Activated CD4-positive, alpha-beta T cell treated with anti-CD3 and anti-CD28 coated beads for 24 hours (primary cell): Measurements from ENCODE around the gene USP15.
A peak's percentile ranks its signal among the peaks of the same experiment; 100 is the strongest.

Experiments
- DNase-seq, 2 donors: peaks; one replicate each; pipeline ENCODE4 v3.0.0-alpha.2; 2020; ENCODE audit warnings: low read depth in 2 of 2

USP15 gene

GRCh38 chr12:62258231-62258630, 2.0 kb upstream of the USP15 start:
- no peak for DNase-seq

- DNase-seq = no peak
Measured at GRCh38 chr12:62258941-62259630, 1.1 kb upstream of the USP15 start.

GRCh38 chr12:62259631-62259992, 592 bp upstream of the USP15 start:
- DNase-seq = no peak

GRCh38 chr12:62260733-62261683, 804 bp downstream of the USP15 start:
- peak; percentile 15 to 27 for DNase-seq

GRCh38 chr12:62261876-62262517, 1.8 kb downstream of the USP15 start:
- DNase-seq = no peak

GRCh38 chr12:62263232-62263631, 3.0 kb downstream of the USP15 start:
- DNase-seq = no peak

- no peak for DNase-seq
Measured at GRCh38 chr12:62263966-62264365, 3.8 kb downstream of the USP15 start.

GRCh38 chr12:62264706-62265105, 4.5 kb downstream of the USP15 start:
- DNase-seq = no peak

GRCh38 chr12:62265511-62265910, 5.3 kb downstream of the USP15 start:
- DNase-seq = no peak

- no peak for DNase-seq
Measured at GRCh38 chr12:62267026-62267425, 6.8 kb downstream of the USP15 start.

GRCh38 chr12:62267480-62267879, 7.3 kb downstream of the USP15 start:
- no peak for DNase-seq

- no peak for DNase-seq
Measured at GRCh38 chr12:62268956-62269355, 8.8 kb downstream of the USP15 start.

GRCh38 chr12:62269464-62270228, 9.4 kb downstream of the USP15 start:
- DNase-seq = no peak

GRCh38 chr12:62270384-62270783, 10.2 kb downstream of the USP15 start:
- DNase-seq = no peak

GRCh38 chr12:62270872-62271271, 10.7 kb downstream of the USP15 start:
- no peak for DNase-seq

GRCh38 chr12:62272936-62273552, 12.8 kb downstream of the USP15 start:
- no peak for DNase-seq

- no peak for DNase-seq
Measured at GRCh38 chr12:62273724-62274380, 13.6 kb downstream of the USP15 start.

GRCh38 chr12:62278022-62278421, 17.8 kb downstream of the USP15 start:
- DNase-seq = no peak

- DNase-seq = no peak
Measured at GRCh38 chr12:62279058-62279457, 18.9 kb downstream of the USP15 start.

GRCh38 chr12:62279961-62280360, 19.8 kb downstream of the USP15 start:
- no peak for DNase-seq
